CD4-positive, alpha-beta T cell treated with Interleukin-15 for 4 hours (primary cell): ENCODE results near the gene FNTB.
"Not testable (repeated sequence)": the region's sequence is repeated elsewhere in the genome, so short reads cannot be mapped to it uniquely, and the experiment has no call there.

Experiments
- DNase-seq: peaks from one replicate; pipeline ENCODE4 v3.0.0-alpha.2; 2020; ENCODE audit warnings: low spot score

Gene FNTB

GRCh38 chr14:65019944-65020566 lies 33.4 kb downstream of the FNTB start:
- DNase-seq = peak; percentile 11

- DNase-seq = no peak
These were observed 38.3 kb downstream of the FNTB start for GRCh38 chr14:65024957-65025356.

- no peak for DNase-seq
These were observed 39.1 kb downstream of the FNTB start for GRCh38 chr14:65025818-65026217.

- DNase-seq = no peak
These were observed 39.8 kb downstream of the FNTB start for GRCh38 chr14:65026526-65026925.

GRCh38 chr14:65027127-65027799 lies 40.6 kb downstream of the FNTB start:
- DNase-seq = no peak

- no peak for DNase-seq
These were observed 42.2 kb downstream of the FNTB start for GRCh38 chr14:65028937-65029336.

- DNase-seq = not testable (repeated sequence)
These were observed 44.6 kb downstream of the FNTB start for GRCh38 chr14:65031321-65031720.

GRCh38 chr14:65032319-65032718 lies 45.6 kb downstream of the FNTB start:
- DNase-seq = no peak

GRCh38 chr14:65033181-65033580 lies 46.5 kb downstream of the FNTB start:
- DNase-seq = no peak

- DNase-seq = no peak
These were observed 47.3 kb downstream of the FNTB start for GRCh38 chr14:65034021-65034420.

GRCh38 chr14:65035049-65035448 lies 48.4 kb downstream of the FNTB start:
- no peak for DNase-seq

GRCh38 chr14:65038966-65039365 lies 52.3 kb downstream of the FNTB start:
- DNase-seq = no peak

GRCh38 chr14:65040666-65041433 lies 54.2 kb downstream of the FNTB start:
- DNase-seq = no peak

- DNase-seq = no peak
These were observed 54.8 kb downstream of the FNTB start for GRCh38 chr14:65041434-65041915.

- no peak for DNase-seq
These were observed 55.6 kb downstream of the FNTB start for GRCh38 chr14:65042296-65042695.

GRCh38 chr14:65042731-65043372 lies 56.2 kb downstream of the FNTB start:
- no peak for DNase-seq

- no peak for DNase-seq
These were observed 57.3 kb downstream of the FNTB start for GRCh38 chr14:65043893-65044595.

GRCh38 chr14:65044596-65044959 lies 57.9 kb downstream of the FNTB start:
- DNase-seq = no peak

- no peak for DNase-seq
These were observed 58.3 kb downstream of the FNTB start for GRCh38 chr14:65045006-65045405.

- DNase-seq = no peak
These were observed 59.0 kb downstream of the FNTB start for GRCh38 chr14:65045709-65046108.

- DNase-seq = no peak
These were observed 66.1 kb downstream of the FNTB start for GRCh38 chr14:65052832-65053231.

- no peak for DNase-seq
These were observed 66.8 kb downstream of the FNTB start for GRCh38 chr14:65053466-65053865.
